Non-pigmented ciliary epithelial cell (primary cell): Measurements from ENCODE around the gene STARD7.
"Not testable (repeated sequence)": the region's sequence is repeated elsewhere in the genome, so short reads cannot be mapped to it uniquely, and the experiment has no call there.

Experiments used
- DNase-seq: peaks from one replicate; pipeline ENCODE4 v3.0.0-alpha.2; 2010; ENCODE audit warnings: low read depth

STARD7 gene

GRCh38 chr2:96208143-96209010, at the start of gene STARD7:
STARD7 (minus strand) TSS chr2:96208827; CDS start chr2:96208434, 393 bp downstream.
- peak; percentile 86 for DNase-seq

- DNase-seq: not testable (repeated sequence)
These were observed 49.1 kb upstream of the STARD7 start for GRCh38 chr2:96257744-96258143.

GRCh38 chr2:96256611-96257113, 48.0 kb upstream of the STARD7 start:
- DNase-seq: no peak

GRCh38 chr2:96254571-96254970, 45.9 kb upstream of the STARD7 start:
- DNase-seq: no peak

- no peak for DNase-seq
These were observed 44.4 kb upstream of the STARD7 start for GRCh38 chr2:96253006-96253405.

GRCh38 chr2:96252526-96252925, 43.9 kb upstream of the STARD7 start:
- no peak for DNase-seq

- DNase-seq: peak; percentile 88
These were observed 43.2 kb upstream of the STARD7 start for GRCh38 chr2:96251721-96252292.

GRCh38 chr2:96250188-96250587, 41.6 kb upstream of the STARD7 start:
- DNase-seq: no peak

GRCh38 chr2:96249654-96250053, 41.0 kb upstream of the STARD7 start:
- DNase-seq: no peak

- no peak for DNase-seq
These were observed 40.0 kb upstream of the STARD7 start for GRCh38 chr2:96248624-96249023.

GRCh38 chr2:96247896-96248295, 39.3 kb upstream of the STARD7 start:
- DNase-seq: no peak

- no peak for DNase-seq
These were observed 38.4 kb upstream of the STARD7 start for GRCh38 chr2:96247009-96247408.

- no peak for DNase-seq
These were observed 37.2 kb upstream of the STARD7 start for GRCh38 chr2:96245609-96246390.

GRCh38 chr2:96243843-96244242, 35.2 kb upstream of the STARD7 start:
- DNase-seq: no peak

GRCh38 chr2:96241900-96242611, 33.4 kb upstream of the STARD7 start:
- no peak for DNase-seq

- no peak for DNase-seq
These were observed 32.6 kb upstream of the STARD7 start for GRCh38 chr2:96241227-96241626.

- no peak for DNase-seq
These were observed 31.9 kb upstream of the STARD7 start for GRCh38 chr2:96240341-96241038.

GRCh38 chr2:96239745-96240264, 31.2 kb upstream of the STARD7 start:
- DNase-seq: no peak

GRCh38 chr2:96239091-96239490, 30.5 kb upstream of the STARD7 start:
- DNase-seq: no peak

- no peak for DNase-seq
These were observed 29.6 kb upstream of the STARD7 start for GRCh38 chr2:96238266-96238665.

- no peak for DNase-seq
These were observed 28.3 kb upstream of the STARD7 start for GRCh38 chr2:96236882-96237281.
